ENCODE results near the gene CALD1.

The CALD1 gene

DNA sequence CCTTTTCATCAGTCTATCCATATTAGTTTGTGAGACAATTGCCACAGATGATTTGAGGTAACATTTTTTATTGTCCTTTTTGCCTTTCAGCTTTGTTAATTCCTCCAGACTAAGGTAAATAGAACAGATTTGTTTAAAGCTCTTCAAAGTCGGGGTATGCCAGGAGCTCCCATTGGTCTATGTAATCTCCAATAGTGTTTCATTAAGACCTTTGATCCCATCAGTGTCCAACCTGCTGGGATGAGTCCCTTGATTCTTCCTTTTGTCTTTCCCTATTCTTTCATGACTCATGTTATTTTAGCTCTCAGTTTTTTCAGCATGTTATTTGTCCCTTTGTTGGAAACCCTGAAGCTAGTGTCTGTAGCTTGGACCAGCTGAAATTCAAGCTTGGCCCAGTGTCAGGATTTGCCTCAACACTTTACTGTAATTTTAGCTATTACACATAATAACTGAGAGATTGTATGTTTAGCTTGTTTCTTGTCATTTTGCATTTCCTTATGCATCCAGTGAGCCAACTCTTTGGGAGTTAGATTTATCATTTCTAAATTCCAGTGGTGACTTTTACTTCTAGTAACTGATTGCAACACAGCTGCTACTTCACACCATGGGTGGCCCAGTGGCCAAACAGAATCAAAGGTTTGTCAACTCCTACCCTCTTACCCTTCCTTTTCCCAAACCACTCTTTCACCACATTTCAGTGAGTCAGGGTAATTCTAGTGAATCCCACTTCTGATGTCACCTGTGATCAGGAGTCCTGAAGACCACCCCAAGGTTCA lies 222.1 kb downstream of the CALD1 start:
- TF ChIP-seq, protein P1, sequence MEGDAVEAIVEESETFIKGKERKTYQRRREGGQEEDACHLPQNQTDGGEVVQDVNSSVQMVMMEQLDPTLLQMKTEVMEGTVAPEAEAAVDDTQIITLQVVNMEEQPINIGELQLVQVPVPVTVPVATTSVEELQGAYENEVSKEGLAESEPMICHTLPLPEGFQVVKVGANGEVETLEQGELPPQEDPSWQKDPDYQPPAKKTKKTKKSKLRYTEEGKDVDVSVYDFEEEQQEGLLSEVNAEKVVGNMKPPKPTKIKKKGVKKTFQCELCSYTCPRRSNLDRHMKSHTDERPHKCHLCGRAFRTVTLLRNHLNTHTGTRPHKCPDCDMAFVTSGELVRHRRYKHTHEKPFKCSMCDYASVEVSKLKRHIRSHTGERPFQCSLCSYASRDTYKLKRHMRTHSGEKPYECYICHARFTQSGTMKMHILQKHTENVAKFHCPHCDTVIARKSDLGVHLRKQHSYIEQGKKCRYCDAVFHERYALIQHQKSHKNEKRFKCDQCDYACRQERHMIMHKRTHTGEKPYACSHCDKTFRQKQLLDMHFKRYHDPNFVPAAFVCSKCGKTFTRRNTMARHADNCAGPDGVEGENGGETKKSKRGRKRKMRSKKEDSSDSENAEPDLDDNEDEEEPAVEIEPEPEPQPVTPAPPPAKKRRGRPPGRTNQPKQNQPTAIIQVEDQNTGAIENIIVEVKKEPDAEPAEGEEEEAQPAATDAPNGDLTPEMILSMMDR (conservative IDR thresholded peaks at IDR 0.05; ENCODE audit: low read length), result no peak
- H3K4me3 ChIP-seq (ENCODE audit: low read length), result no peak overlapping the region
- peak; percentile 54 for DNase-seq (ENCODE audit: low read depth)

DNA sequence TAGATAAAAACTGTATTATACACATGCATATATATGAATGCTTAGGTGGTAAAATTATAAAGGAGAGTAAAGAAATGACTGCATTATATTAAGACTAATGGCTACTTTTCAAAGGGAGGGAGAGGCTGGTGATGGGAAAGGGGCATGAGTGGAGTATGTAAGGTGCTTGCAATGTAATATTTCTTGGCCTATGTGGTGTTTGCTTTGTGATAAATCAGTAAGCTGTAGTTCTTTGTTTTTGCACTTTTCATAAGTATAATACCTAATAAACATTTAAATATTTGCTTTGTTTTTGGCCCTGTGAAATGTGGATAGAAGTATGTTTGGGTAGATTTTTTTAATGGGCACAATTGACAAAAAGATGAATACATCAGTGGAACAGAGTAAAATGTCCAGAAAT lies 232.8 kb downstream of the CALD1 start:
- H3K4me3 ChIP-seq (ENCODE audit: low read length), result no peak overlapping the region
- no peak for DNase-seq (ENCODE audit: low read depth)
- TF ChIP-seq, protein P1 (conservative IDR thresholded peaks at IDR 0.05; ENCODE audit: low read length), result no peak
